ENCODE results near the gene PEX19. TPM values are rescaled to one million over a fixed set of nuclear protein-coding genes. Genes with fewer than 3 reads are reported as not detected.

The PEX19 gene
- polyA plus RNA-seq, 2 of the 4 experiments (the other 2 are of a cell fraction): 25.1 to 56.7 TPM

DNA sequence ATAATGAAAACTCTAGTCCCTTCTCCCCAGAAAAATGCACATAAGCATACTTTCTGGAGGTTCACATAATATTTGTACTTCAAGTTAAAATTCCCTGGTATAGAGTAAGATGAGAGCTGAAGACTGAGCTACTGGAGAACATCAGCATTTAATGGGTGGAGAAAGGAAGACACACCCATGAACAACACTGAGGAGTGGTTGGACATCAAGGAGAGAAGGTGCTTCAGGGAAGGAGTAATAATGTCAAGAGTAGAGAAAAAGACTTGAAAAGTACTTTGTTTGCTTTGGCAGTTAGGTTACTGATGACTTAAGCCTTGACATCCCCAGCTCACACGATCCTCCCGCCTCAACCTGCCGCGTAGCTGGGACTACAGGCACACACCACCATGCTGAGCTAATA, 57.9 kb downstream of the PEX19 start (continued):
- TF ChIP-seq ESRRA (IDR thresholded peaks at IDR 0.05; ENCODE audit: borderline replicate concordance, low read length) (no peak), RFX5 (IDR thresholded peaks at IDR 0.05) (no peak), JUNB (IDR thresholded peaks at IDR 0.05) (no peak)
- TF ChIP-seq, protein P1, sequence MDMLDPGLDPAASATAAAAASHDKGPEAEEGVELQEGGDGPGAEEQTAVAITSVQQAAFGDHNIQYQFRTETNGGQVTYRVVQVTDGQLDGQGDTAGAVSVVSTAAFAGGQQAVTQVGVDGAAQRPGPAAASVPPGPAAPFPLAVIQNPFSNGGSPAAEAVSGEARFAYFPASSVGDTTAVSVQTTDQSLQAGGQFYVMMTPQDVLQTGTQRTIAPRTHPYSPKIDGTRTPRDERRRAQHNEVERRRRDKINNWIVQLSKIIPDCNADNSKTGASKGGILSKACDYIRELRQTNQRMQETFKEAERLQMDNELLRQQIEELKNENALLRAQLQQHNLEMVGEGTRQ (IDR thresholded peaks at IDR 0.05): no peak

Small RNA genes within 50 kb of the gene (small RNA-seq; reads per million reads assigned to genes)
- gene RF00019: 0 reads per million in 6 experiments

Other genes starting within 250 kb of the PEX19 start
- gene KCNJ10, start 215.0 kb downstream of the PEX19 start, polyA plus RNA-seq (2011; rRNA removed): not detected in 2 replicates
- gene KCNJ10, start 215.0 kb downstream of the PEX19 start, polyA plus RNA-seq (2017; fragmentation: RNase III; extraction: RNeasy Plus Mini Kit Qiagen cat#74134 plus additional on column Dnase treatment): 0.05 to 0.09 TPM (median 0.05 TPM) in 3 replicates
- not detected in 2 replicates for gene KCNJ9, start 203.6 kb downstream of the PEX19 start, polyA plus RNA-seq (2011; rRNA removed)
- gene KCNJ9, start 203.6 kb downstream of the PEX19 start, polyA plus RNA-seq (2017; fragmentation: RNase III; extraction: RNeasy Plus Mini Kit Qiagen cat#74134 plus additional on column Dnase treatment): not detected in 3 replicates
- 7.3 and 8.3 TPM in 2 replicates for gene IGSF8, start 186.5 kb downstream of the PEX19 start, polyA plus RNA-seq (2011; rRNA removed)
- 6.3 to 8.5 TPM (median 7.8 TPM) in 3 replicates for gene IGSF8, start 186.5 kb downstream of the PEX19 start, polyA plus RNA-seq (2017; fragmentation: RNase III; extraction: RNeasy Plus Mini Kit Qiagen cat#74134 plus additional on column Dnase treatment)
- 0.07 and 0.09 TPM in 2 replicates for gene ATP1A2, start 169.4 kb downstream of the PEX19 start, polyA plus RNA-seq (2011; rRNA removed)
- 0.10 to 0.13 TPM in 2 of 3 replicates, not detected in the other for gene ATP1A2, start 169.4 kb downstream of the PEX19 start, polyA plus RNA-seq (2017; fragmentation: RNase III; extraction: RNeasy Plus Mini Kit Qiagen cat#74134 plus additional on column Dnase treatment)
- gene ATP1A4, start 133.5 kb downstream of the PEX19 start, polyA plus RNA-seq (2011; rRNA removed): not detected in 2 replicates
- gene ATP1A4, start 133.5 kb downstream of the PEX19 start, polyA plus RNA-seq (2017; fragmentation: RNase III; extraction: RNeasy Plus Mini Kit Qiagen cat#74134 plus additional on column Dnase treatment): not detected in 3 replicates
- gene CASQ1, start 94.6 kb downstream of the PEX19 start, polyA plus RNA-seq (2011; rRNA removed): 0.04 and 0.08 TPM in 2 replicates
- 0.04 TPM in 1 of 3 replicates, not detected in the others for gene CASQ1, start 94.6 kb downstream of the PEX19 start, polyA plus RNA-seq (2017; fragmentation: RNase III; extraction: RNeasy Plus Mini Kit Qiagen cat#74134 plus additional on column Dnase treatment)
- gene PEA15, start 79.7 kb downstream of the PEX19 start, polyA plus RNA-seq (2011; rRNA removed): 115 and 130 TPM in 2 replicates
- gene PEA15, start 79.7 kb downstream of the PEX19 start, polyA plus RNA-seq (2017; fragmentation: RNase III; extraction: RNeasy Plus Mini Kit Qiagen cat#74134 plus additional on column Dnase treatment): 136 to 157 TPM (median 150 TPM) in 3 replicates
- 103 and 113 TPM in 2 replicates for gene DCAF8, start 22.6 kb downstream of the PEX19 start, polyA plus RNA-seq (2011; rRNA removed)
- 67.4 to 69.8 TPM (median 69.8 TPM) in 3 replicates for gene DCAF8, start 22.6 kb downstream of the PEX19 start, polyA plus RNA-seq (2017; fragmentation: RNase III; extraction: RNeasy Plus Mini Kit Qiagen cat#74134 plus additional on column Dnase treatment)
- 149 and 188 TPM in 2 replicates for gene COPA, start 58.1 kb upstream of the PEX19 start, polyA plus RNA-seq (2011; rRNA removed)
- gene COPA, start 58.1 kb upstream of the PEX19 start, polyA plus RNA-seq (2017; fragmentation: RNase III; extraction: RNeasy Plus Mini Kit Qiagen cat#74134 plus additional on column Dnase treatment): 80.3 to 83.5 TPM (median 82.5 TPM) in 3 replicates
- gene NCSTN, start 58.2 kb upstream of the PEX19 start, polyA plus RNA-seq (2011; rRNA removed): 90.4 and 91.6 TPM in 2 replicates
- gene NCSTN, start 58.2 kb upstream of the PEX19 start, polyA plus RNA-seq (2017; fragmentation: RNase III; extraction: RNeasy Plus Mini Kit Qiagen cat#74134 plus additional on column Dnase treatment): 40.5 to 44.6 TPM (median 41.6 TPM) in 3 replicates
- 0.63 and 0.67 TPM in 2 replicates for gene NHLH1, start 81.9 kb upstream of the PEX19 start, polyA plus RNA-seq (2011; rRNA removed)
- 0.29 to 0.49 TPM (median 0.34 TPM) in 3 replicates for gene NHLH1, start 81.9 kb upstream of the PEX19 start, polyA plus RNA-seq (2017; fragmentation: RNase III; extraction: RNeasy Plus Mini Kit Qiagen cat#74134 plus additional on column Dnase treatment)
- 3.9 and 4.5 TPM in 2 replicates for gene VANGL2, start 115.4 kb upstream of the PEX19 start, polyA plus RNA-seq (2011; rRNA removed)
- gene VANGL2, start 115.4 kb upstream of the PEX19 start, polyA plus RNA-seq (2017; fragmentation: RNase III; extraction: RNeasy Plus Mini Kit Qiagen cat#74134 plus additional on column Dnase treatment): 2.9 to 4.2 TPM (median 4.1 TPM) in 3 replicates
- not detected in 2 replicates for gene SLAMF6, start 238.1 kb upstream of the PEX19 start, polyA plus RNA-seq (2011; rRNA removed)
- not detected in 3 replicates for gene SLAMF6, start 238.1 kb upstream of the PEX19 start, polyA plus RNA-seq (2017; fragmentation: RNase III; extraction: RNeasy Plus Mini Kit Qiagen cat#74134 plus additional on column Dnase treatment)